GM08714 (cell line): ENCODE data around the gene EIF2B4.
A peak's percentile ranks its signal among the peaks of the same experiment; 100 is the strongest.

Experiments used
- H3K4me3 ChIP-seq: fragments of 200-500 bp; sonication (Bioruptor generic); 2 replicates; pipeline ENCODE4 v1.5.1; 2014; ENCODE audit warnings: mild to moderate bottlenecking, low read length, inconsistent platforms
- ZNF274 ChIP-seq: IDR thresholded peaks from 2 replicates; pipeline ENCODE4 v1.6.1; 2012; ENCODE audit warnings: mild to moderate bottlenecking, low read depth, low read length

EIF2B4 gene

DNA sequence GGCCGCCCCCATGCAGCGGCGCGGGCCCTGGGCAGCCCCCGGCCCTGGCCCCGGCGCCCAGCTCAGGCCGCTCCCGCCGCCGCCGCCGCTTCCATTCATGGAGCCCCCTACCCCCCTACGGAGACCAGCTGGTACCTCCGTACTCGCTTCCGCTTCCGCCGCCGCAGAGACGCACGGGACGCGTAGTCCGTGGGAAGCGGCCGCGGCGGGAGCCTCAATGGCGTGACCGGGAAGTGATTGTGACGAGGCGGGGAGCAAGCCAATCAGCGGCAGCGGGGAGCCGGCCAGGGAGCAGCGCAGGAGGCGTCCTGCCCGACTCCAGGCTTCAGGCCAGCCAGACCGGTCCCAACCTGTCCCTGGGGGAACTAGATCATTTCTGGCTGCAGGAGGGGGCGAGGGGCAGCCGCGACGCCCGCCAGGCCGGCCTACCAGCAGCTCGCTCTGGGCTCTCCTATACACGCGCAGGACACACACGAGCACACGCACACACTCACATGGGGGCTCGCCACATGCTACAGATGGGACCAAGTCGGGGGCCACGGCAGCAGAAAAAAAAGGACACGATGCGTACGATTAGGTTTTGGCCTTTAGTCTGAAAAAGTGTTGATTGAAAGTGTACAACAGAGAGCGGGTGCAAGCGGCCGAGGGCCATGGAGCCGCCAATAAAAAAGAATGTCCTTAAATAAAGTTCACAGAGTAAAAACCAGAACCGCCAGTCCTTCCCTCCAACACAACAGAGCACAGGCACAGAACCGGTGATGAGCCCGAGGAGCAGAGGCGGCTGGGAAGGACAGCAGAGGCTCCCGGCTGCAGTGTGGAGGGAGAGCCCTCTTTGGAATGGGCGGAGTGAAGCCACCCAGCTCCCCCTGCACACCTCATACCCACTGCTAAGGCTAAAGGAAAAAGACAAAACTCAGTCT lies 10.7 kb upstream of the EIF2B4 start, which contains the start of gene ZNF513:
TSS of gene ZNF513 (minus strand) at position 109 of the 920 bp plus-strand sequence. CDS start 208 bp downstream, outside the sequence.
- TF ChIP-seq ZNF274 = no peak
- H3K4me3 ChIP-seq = peak within 1 kb of the TSS; percentile 87

DNA sequence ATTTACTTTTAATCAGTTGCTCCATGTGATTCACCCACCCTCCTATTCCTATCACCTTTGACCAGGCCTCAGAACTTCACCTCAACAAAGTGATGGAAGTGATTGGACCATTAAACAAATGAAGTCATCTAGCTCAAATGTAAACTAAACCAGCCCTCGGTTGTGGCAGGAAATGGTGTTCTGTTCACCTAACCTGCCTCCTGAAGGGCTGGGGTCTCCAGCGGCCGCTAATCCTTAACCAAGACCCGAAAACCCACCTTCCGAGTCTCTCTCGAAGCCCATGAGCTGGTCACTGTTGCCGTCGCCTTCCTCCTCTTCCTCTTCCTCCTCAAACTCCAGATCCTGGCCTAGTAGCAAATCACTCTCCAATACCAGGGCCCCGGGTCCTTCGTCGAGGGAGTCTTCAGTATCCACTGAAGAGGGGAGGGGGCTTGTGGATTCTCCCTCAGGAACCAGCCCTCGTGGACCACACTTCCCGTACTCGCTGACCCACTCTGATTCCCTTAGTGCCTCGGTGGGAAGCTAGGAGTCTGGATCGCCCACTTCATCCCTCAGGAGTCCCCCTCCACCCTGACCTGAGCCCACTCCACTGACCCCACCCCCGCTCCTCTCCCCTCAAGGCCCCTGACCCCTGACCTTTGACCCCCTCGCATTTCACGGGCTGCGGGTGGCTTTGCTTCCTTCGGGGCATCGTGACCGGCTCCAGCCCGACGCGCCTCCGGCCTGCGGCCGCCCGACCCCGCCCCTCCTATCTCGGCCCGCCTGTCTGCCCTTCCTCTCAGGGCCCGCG lies 9.9 kb upstream of the EIF2B4 start:
- TF ChIP-seq ZNF274 = no peak
- peak overlapping the region; percentile 87 for H3K4me3 ChIP-seq

DNA sequence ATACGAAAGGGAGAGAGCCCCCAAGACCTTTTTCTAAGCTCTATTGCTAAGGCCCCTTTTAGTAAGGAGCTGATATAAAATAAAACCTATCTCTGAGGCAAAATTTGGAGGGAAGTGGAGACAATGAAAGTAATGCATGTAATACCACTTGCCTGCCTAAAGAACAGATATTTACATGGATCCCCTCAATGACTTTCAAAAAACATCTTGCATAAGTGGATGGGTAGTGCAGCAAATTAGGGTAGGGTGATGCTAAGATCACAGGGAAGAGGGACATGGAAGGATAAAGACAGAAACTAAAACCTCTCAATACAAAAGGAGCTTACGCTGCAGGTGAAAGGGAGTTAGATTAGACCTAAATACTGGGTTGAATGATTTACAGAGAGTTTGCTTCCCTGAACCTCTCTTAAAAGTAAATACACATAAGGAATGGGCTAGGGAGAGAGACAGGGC lies 9.3 kb upstream of the EIF2B4 start:
- peak overlapping the region; percentile 87 for H3K4me3 ChIP-seq
- no peak for TF ChIP-seq ZNF274

DNA sequence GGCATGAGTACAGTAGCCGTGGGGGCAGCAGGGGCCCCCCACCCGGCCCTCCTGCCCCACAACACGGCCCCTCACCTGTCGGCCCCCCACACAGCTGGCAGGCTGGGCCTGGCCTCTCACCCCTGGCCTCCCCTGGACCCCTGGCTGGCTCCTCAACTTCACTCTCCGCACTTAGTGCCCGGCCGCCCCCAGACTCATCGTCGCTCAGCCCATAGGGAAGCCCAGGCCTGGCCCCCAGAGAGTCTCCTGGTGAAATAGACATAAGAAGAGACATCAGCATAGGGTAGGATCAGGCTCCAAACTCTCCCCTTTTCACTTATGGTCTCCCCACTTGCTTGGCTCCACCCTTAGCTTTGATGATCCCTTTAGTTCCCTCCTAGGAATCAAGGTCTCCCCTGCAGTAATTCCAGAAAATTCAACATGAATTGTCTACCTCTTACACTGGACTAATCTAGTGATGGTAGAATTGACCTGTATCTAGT lies 8.7 kb upstream of the EIF2B4 start:
- H3K4me3 ChIP-seq = no peak overlapping the region
- no peak for TF ChIP-seq ZNF274

DNA sequence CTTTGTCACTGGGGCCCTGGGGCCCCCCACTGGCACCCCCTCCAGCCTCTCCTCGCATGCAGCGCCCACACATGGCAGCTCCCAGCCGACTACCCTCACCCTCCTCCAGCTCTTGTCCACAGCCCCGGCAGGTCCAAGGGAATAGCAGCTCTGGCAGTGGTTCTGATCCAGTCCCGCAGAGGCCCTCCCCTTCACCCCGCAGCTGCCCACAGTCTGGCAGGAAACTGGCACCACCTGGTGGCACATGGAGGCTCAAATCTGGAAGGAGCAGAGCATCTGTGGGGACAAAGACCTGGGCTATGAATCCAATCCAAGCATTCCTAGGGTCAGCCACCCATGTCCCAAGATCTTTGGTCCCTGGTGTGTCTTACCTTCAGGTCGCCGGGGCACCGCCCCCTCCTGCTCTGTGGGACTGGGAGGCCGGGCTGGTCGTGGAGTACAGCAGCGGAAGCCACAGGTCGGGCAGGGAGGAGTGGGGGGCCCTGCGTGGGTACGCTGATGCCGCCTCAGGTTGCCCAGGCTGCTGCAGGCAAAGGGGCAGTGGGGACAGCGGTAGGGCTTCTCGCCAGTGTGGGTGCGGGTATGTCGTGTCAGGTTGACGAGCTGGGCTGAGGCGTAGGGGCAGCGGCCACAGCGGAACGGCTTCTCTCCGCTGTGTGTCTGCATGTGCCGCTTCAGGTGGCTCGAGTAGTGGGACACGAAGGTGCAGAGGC lies 8.1 kb upstream of the EIF2B4 start:
- H3K4me3 ChIP-seq = no peak overlapping the region
- TF ChIP-seq ZNF274 = no peak

DNA sequence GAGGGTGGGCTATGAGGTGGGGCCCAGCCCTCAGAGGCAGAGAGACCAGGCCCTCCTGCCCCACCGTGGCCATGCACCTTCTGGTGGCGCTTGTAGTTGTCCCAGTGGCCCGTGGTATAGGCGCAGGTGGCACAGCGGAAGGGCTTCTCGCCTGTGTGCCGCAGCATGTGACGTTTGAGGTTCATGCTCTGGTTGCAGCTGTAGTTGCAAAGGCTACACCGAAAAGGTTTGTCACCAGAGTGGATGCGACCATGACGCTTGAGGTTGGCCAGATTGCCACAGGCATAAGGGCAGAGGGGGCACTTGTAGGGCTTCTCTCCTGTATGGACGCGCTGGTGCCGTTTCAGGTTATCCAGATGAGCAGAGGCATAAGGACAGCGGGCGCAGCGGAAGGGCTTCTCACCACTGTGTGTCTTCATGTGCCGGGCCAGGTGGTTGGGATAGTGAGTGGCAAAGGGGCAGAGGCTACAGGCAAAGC lies 7.5 kb upstream of the EIF2B4 start:
- TF ChIP-seq ZNF274 = no peak
- no peak overlapping the region for H3K4me3 ChIP-seq

DNA sequence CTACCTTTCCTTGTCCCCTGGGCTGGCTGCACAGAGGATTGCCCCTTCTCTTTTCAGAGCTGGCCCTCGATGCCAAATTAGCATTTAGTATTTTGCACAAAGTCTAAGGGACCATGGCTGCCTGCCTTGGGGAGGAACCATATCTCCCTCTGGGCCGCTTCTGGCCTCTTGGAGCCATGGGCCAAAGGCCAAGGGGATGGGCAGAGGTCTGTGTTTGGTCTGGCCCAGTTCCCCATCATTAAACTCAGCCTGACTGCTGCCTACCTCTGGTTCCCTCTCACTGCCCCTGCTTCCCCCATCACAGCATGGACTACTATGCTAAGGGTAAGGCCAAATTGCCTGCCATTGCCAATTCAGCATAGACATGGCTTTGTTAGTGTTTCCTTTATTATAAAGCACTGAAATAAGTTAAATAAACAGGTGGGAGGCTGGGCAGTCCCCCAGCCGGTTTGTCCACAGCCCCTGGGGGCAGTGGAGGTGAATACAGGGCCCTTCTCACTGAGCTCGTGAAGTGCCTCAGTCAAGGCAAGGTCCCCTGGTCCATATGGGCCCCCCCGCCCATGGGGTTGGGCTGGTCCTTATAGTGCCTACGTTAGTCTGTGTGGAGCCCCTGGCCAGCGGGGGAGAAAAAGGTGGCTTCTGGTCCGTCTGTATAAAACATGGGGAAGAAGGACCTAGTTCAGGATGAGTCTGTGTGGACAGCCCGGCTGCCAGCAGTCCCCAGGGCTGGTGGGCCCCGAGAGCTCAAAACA lies 6.9 kb upstream of the EIF2B4 start:
- H3K4me3 ChIP-seq = no peak overlapping the region
- TF ChIP-seq ZNF274 = no peak

DNA sequence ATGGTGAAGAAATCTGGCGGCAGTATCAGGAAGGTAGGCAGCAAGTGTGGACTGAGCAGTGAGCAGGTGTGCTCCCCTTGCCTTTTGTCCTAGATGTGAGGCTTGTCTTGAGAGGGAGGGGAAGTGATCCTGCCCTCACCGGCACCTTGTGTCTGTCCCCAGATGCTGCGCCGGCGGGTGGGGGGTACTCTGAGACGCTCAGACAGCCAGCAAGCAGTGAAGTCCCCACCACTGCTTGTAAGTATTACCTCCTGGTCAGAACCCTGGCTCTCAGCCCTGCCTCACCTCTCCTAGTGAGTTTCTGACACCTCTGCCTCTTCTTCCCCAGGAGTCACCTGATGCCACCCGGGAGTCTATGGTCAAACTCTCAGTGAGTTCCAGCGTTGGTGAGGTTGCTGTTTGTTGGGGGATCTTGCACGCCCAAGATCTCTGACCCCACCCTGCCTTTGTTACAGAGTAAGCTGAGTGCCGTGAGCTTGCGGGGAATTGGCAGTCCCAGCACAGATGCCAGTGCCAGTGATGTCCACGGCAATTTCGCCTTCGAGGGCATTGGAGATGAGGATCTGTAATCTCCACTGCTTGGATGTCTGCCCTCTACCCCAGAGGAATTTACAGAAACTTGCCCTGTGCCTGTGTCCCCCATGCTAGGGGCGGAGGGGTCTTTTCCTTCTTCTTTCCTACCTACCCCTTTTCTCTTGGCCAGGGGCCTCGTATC lies 6.2 kb upstream of the EIF2B4 start:
- H3K4me3 ChIP-seq = no peak overlapping the region

DNA sequence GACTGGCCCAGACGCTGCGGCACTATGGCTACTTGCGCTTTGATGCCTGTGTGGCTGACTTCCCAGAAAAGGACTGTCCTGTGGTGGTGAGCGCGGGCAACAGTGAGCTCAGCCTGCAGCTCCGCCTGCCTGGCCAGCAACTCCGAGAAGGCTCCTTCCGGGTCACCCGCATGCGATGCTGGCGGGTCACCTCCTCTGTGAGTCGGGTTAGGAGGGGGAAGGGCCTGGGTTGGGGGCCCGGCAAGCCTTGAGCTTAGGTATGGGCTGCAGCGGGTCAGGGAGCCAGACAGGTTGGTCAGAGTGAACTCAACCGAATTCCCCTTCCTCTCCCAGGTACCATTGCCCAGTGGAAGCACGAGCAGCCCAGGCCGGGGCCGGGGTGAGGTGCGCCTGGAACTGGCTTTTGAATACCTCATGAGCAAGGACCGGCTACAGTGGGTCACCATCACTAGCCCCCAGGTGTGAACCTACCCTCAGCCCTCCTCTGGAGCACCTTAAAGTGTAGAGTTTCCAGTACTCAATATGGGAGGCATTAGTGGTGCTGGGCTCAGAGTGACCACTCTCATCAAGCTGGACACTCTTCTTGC lies 5.5 kb upstream of the EIF2B4 start:
- no peak overlapping the region for H3K4me3 ChIP-seq
- TF ChIP-seq ZNF274 = no peak

More for the DNA sequence above, 6.2 kb upstream of the EIF2B4 start:
- TF ChIP-seq ZNF274 = no peak

DNA sequence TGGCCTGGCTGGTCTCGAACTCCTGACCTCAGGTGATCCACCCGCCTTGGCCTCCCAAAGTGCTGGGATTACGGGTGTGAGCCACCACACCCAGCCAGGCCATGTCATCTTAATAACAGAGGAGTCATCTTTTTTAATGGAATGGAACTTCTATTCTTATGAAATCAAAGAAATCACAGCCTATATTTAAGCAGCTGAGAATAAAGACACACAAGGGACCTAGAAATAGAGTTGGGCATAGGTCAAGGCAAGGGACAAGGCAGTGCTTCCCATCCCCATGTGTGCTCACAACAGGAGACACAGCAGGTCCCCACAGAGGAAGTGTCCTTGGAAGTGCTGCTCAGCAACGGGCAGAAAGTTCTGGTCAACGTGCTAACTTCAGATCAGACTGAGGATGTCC lies 3.4 kb upstream of the EIF2B4 start:
- H3K4me3 ChIP-seq = no peak overlapping the region
- no peak for TF ChIP-seq ZNF274

DNA sequence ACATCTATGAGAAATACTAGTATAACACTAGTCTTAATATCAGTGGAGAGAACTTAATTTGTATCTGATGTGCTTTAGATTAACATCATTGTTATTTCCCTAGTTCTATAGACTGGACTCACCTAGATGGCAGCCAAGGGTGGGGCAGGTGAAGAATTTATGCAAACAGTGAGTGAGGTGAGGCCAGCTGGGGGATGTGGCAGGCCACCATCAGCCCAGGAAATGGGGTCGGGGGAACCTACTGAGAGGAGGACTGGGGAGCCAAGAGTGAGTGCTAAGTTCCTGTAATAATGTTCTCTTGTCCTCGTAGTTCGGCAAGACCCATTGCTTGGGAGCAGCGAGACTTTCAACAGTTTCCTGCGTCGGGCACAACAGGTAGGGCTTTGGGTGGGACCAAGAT lies 2.8 kb upstream of the EIF2B4 start:
- TF ChIP-seq ZNF274 = no peak
- no peak overlapping the region for H3K4me3 ChIP-seq

DNA sequence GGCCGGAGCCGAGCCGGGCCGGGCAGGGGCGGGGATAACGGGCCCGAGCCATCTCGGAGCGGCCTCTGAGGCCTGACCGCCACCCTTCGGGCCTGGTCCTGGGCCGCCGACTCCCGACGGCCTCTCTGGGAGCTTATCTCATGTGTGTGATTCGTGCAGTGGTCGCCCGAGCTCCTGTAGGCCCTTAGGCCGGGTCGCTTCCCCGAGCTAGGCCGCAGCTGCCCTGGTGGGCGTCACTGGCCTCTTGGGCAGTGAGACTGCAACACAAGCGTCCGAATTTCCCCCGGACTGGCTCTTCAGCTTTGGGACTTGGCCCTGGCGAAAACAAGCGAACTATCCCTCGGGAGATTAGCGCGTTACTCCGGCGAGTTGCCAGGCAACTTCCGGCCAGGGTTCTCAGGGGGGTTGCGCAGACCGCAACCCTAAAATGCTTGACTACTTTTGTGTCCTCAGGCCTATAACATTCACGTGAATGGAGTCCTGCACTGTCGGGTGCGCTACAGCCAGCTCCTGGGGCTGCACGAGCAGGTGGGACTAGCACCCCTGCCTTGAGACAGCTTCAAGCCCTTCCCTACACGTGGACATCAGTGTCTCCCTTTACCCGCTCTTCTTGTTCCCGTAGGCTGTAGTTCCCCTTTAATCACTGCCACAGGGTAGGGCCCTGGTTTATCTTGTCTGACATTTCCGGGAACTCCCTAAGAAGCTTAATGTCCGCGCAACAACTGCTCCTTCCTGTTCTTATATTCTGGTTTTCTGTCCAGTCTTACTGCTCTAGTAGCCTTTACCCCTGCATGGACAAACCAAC lies 880 bp upstream of the EIF2B4 start:
- no peak for TF ChIP-seq ZNF274
- peak overlapping the region; percentile 73 for H3K4me3 ChIP-seq
